ENCODE results near the gene LMOD2. TPM values are rescaled to one million over a fixed set of nuclear protein-coding genes. Genes with fewer than 3 reads are reported as not detected.

Gene LMOD2
- total and polyA plus RNA-seq, 12 donors, result 0.16 to 0.24 (median 0.18) TPM; not detected in 9

- intact Hi-C loops (cut with DNase I), result no loop called here
- no peak for TF ChIP-seq POLR2A (IDR thresholded peaks at IDR 0.05)
- TF ChIP-seq, protein P1, sequence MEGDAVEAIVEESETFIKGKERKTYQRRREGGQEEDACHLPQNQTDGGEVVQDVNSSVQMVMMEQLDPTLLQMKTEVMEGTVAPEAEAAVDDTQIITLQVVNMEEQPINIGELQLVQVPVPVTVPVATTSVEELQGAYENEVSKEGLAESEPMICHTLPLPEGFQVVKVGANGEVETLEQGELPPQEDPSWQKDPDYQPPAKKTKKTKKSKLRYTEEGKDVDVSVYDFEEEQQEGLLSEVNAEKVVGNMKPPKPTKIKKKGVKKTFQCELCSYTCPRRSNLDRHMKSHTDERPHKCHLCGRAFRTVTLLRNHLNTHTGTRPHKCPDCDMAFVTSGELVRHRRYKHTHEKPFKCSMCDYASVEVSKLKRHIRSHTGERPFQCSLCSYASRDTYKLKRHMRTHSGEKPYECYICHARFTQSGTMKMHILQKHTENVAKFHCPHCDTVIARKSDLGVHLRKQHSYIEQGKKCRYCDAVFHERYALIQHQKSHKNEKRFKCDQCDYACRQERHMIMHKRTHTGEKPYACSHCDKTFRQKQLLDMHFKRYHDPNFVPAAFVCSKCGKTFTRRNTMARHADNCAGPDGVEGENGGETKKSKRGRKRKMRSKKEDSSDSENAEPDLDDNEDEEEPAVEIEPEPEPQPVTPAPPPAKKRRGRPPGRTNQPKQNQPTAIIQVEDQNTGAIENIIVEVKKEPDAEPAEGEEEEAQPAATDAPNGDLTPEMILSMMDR (IDR thresholded peaks at IDR 0.05), result no peak
- WGBS, 4 donors, result 96 to 100% (median 97%) methylated on average over 2 of the region's 2 CpGs
These were observed 27.8 kb upstream of the LMOD2 start for GRCh38 chr7:123627851-123628250.

GRCh38 chr7:123628829-123629228 is 26.8 kb upstream of the LMOD2 start:
- H3K27me3 ChIP-seq, result no peaks in the 10 kb centered on the region
- no peaks in the 10 kb centered on the region for H3K36me3 ChIP-seq (replicated peaks in 1 of 2)
- WGBS, 4 donors, result 89 to 100% (median 94%) methylated on average over 5 of the region's 5 CpGs
- no peak for DNase-seq
- H3K27ac ChIP-seq, result no peak overlapping the region
- intact Hi-C loops (cut with DNase I), result no loop called here
- TF ChIP-seq, protein P1 (IDR thresholded peaks at IDR 0.05), result no peak
- TF ChIP-seq POLR2A (IDR thresholded peaks at IDR 0.05), result no peak
- H3K4me3 ChIP-seq, result no peak overlapping the region
- H3K9me3 ChIP-seq (replicated peaks in 1 of 3), result no peaks in the 10 kb centered on the region
- no peaks in the 10 kb centered on the region for H3K4me1 ChIP-seq (replicated peaks in 1 of 2)

More at GRCh38 chr7:123627851-123628250, 27.8 kb upstream of the LMOD2 start:
- H3K27me3 ChIP-seq, result no peaks in the 10 kb centered on the region
- no peak overlapping the region for H3K4me3 ChIP-seq
- H3K36me3 ChIP-seq (replicated peaks in 1 of 2), result no peaks in the 10 kb centered on the region
- H3K9me3 ChIP-seq (replicated peaks in 1 of 3), result no peaks in the 10 kb centered on the region
- no peak for DNase-seq
- no peak overlapping the region for H3K27ac ChIP-seq
- H3K4me1 ChIP-seq (replicated peaks in 1 of 2), result no peaks in the 10 kb centered on the region

- Histone ChIP-seq H3K4me1 (replicated peaks in 1 of 2) (no peaks in the 10 kb centered on the region), H3K4me3 (no peak overlapping the region), H3K9me3 (replicated peaks in 1 of 3) (no peaks in the 10 kb centered on the region), H3K36me3 (replicated peaks in 1 of 2) (no peaks in the 10 kb centered on the region), H3K27ac (no peak overlapping the region), H3K27me3 (no peaks in the 10 kb centered on the region)
- 72 to 88% (median 83%) methylated on average over 1 of the region's 1 CpG for WGBS, 4 donors
- TF ChIP-seq, protein P1 (IDR thresholded peaks at IDR 0.05), result no peak
- TF ChIP-seq POLR2A (IDR thresholded peaks at IDR 0.05), result no peak
- intact Hi-C loops (cut with DNase I), result no loop called here
- DNase-seq, result no peak
These were observed 26.4 kb upstream of the LMOD2 start for GRCh38 chr7:123629281-123629680.

GRCh38 chr7:123632808-123633207 is 22.9 kb upstream of the LMOD2 start:
- intact Hi-C loops (cut with DNase I), result no loop called here
- Histone ChIP-seq H3K4me1 (replicated peaks in 1 of 2) (no peaks in the 10 kb centered on the region), H3K9me3 (replicated peaks in 1 of 3) (no peaks in the 10 kb centered on the region), H3K27ac (no peak overlapping the region), H3K4me3 (no peak overlapping the region), H3K36me3 (replicated peaks in 1 of 2) (no peaks in the 10 kb centered on the region), H3K27me3 (no peaks in the 10 kb centered on the region)
- TF ChIP-seq, protein P1 (IDR thresholded peaks at IDR 0.05), result no peak
- no peak for TF ChIP-seq POLR2A (IDR thresholded peaks at IDR 0.05)
- WGBS, 4 donors, result 58 to 85% (median 79%) methylated on average over 2 of the region's 2 CpGs
- no peak for DNase-seq

All from adrenal gland (tissue), 12 donors.